NOMO-1 (cell line): Measurements from ENCODE around the gene SAFB.
"Not testable (repeated sequence)": the region's sequence is repeated elsewhere in the genome, so short reads cannot be mapped to it uniquely, and the experiment has no call there.

ENCODE experiments used
- DNase-seq, 2 experiments: peaks; one replicate each; lab custom pipeline; 2025; ENCODE audit not compliant: unreplicated experiment in 2 of 2; lab: John Stamatoyannopoulos, UW

The SAFB gene

DNA sequence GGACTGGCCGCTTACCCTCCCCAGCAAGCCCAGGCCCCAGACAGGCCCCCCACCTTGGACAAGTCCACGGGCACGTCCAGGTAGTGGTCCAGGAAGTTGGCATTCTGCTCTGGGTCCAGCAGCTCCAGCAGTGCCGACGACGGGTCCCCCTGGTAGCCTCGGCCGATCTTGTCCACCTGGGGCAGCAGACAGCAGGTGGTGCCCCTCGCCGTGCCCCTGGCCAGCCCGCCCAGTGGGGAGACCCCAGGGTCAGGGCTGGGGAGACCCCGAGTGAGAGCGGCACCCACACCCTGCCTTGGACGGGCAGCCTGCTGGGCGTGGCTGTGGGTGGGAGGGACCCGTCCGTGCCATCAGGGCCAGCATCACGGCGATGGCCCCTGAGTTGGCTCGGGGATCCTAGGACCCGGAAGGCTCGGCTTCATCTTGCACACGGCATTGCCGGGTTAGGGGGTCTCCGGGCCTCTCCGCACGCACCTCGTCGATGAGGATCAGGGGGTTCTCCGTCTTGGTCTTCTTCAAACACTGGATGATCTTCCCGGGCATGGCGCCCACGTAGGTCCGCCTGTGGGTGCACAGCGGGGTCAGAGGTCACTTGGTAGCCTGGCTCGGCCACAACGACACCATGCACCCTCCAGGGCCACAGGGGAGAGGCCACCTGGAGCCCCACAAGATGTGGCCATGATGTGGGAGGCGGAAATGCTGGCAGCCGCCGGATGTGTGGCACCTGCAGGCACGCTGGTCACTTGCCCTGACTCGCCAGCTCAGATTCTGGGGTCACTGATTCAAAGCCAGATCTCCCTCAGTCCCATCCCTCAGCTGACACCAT is 73.5 kb downstream of the SAFB start:
- DNase-seq, result no peak

DNA sequence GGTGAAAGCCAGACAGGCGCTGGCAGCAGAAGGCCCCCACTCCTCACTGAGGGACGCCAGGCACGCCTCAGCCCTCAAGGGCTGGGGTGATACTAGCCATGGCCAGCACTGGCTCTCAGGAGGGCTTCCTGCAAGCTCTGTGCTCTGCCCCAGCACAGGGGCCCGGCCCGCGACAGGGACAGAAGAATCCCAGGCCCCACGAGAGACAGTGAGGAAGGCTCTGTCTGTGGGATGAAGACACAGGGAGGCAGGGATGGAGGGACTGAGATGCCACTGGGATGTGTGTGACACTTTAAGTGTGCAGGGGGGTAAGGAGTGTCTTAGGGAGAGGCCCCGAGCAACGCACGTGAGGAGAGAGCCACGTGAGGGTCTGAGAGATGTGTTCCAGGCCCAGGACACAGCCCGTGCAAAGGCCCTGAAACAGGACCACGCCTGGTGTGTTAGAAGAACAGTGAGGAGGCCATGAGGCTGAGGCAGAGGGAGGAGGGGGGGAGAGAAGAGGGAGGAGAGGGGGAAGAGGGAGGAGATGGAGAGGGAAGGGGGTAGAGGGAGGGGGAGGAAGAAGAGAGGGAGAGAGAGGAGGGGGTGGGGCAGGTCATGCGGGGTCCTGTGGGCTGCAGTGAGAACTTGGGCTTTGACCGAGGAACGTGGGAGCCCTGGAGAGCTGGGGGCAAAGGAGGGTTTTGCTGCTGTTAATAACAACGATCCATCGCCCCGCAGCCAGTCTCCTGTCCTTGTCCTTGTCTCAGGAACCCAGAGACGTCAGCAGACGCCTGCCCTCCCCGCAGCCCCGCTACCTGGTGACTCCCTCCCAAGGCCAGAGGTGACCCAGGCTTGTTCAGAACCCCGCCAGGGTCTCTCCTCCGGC is 74.4 kb downstream of the SAFB start:
- no peak for DNase-seq

DNA sequence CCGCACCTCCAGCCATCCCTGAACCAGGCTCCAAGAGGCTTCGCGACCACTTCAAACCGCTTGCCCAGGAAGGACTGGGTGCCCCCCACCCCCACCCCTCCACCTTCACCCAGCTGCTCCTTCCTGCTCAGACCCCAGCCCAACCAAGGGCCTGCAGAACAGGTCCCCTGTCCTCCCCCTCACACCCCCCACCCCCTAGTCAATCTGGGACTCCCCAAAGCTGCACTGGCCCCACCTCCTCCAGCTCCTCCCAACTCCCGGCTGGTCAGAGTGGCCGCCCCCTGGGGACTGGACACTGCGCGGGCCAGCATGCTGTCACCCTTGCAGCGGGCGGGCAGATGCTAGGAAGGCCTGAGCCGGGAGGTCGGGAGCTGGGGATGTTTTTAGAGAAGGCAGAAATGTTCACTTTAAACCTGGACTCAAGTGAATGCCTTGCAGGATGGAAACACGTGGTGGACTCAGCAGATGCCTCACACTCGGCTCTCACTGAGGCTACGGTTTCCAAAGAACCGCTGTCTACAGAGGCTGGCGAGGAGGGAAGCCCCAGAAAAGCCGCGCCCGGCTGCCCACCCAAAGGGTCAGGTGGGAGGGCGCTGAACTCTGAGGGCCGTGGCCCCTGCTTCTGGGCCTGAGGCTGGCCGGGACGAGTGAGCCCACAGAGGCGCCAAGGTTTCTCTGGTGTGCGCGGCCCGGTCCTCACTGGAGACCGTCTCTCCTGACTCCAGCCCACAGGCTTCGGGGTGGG is 75.2 kb downstream of the SAFB start:
- DNase-seq, result no peak

DNA sequence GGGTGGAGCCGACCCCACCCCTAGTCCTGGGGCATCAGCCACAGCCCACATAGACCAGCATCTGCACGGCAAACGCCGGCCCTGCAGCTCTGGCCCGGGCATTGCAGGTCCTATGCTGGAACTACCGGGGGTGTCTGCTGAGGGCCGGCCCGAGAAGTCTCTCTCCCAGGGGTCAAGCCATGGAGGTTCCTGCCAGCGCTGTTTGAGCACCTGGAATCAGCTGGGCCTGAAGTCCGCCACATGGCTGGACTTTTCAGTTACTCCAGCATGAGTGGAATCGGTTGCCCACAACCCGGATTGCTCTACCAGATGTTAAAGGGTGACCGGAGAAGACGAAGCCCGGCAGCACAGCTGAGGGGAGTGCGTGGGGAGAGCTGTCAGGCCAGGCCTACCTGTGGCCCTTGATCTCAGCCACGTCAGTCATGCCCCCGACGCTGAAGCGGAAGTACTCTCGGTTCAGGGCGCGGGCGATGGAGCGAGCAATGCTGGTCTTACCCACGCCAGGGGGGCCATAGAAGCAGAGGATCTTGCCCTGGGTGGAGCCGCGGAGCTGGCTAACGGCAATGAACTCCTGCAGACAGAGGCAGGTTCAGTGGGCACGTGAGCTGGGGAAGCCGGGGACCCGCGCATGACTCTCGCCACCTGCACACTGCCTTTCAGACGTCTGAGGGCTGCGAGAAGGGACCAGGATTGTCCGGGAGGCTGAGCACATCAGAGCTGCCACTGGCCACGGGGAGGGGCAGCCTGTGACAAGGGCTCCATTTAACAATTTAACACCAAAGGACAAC is 75.9 kb downstream of the SAFB start:
- no peak for DNase-seq

DNA sequence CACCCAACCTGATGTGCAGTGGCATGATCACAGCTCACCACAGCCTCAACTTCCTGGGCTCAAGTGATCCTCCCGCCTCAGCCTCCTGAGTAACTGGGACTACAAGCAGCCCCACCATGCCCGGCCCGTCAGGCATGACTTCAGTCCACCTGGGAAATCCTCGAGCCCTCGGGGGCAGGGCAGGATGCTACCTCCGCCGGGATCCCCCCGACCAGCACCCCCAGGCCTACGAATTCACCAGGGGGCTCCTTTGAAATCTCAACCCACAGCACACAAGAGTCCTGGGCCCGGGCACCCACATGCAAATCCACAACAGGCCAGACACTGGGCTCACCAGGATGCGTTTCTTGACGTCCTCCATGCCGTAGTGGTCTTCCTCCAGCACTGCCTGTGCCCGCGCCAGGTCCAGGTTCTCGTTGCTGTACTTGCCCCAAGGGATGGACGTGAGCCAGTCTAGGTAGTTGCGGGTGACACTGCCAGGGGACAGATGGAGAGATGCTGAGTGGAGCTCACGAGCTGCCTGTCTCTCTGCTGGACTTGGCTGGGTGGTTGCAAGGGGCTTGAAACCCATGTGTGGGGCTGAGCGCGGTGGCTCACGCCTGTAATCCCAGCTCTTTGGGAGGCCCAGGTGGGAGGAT is 77.7 kb downstream of the SAFB start:
- no peak for DNase-seq

DNA sequence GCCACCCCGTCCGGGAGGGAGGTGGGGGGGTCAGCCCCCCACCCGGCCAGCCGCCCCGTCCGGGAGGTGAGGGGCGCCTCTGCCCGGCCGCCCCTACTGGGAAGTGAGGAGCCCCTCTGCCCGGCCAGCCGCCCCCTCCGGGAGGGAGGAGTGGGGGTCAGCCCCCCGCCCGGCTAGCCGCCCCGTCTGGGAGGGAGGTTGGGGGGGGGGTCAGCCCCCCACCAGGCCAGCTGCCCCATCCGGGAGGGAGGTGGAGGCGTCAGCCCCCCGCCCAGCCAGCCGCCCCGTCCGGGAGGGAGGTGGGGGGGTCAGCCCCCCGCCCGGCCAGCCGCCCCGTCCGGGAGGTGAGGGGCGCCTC is 79.1 kb downstream of the SAFB start:
- not testable (repeated sequence) for DNase-seq

DNA sequence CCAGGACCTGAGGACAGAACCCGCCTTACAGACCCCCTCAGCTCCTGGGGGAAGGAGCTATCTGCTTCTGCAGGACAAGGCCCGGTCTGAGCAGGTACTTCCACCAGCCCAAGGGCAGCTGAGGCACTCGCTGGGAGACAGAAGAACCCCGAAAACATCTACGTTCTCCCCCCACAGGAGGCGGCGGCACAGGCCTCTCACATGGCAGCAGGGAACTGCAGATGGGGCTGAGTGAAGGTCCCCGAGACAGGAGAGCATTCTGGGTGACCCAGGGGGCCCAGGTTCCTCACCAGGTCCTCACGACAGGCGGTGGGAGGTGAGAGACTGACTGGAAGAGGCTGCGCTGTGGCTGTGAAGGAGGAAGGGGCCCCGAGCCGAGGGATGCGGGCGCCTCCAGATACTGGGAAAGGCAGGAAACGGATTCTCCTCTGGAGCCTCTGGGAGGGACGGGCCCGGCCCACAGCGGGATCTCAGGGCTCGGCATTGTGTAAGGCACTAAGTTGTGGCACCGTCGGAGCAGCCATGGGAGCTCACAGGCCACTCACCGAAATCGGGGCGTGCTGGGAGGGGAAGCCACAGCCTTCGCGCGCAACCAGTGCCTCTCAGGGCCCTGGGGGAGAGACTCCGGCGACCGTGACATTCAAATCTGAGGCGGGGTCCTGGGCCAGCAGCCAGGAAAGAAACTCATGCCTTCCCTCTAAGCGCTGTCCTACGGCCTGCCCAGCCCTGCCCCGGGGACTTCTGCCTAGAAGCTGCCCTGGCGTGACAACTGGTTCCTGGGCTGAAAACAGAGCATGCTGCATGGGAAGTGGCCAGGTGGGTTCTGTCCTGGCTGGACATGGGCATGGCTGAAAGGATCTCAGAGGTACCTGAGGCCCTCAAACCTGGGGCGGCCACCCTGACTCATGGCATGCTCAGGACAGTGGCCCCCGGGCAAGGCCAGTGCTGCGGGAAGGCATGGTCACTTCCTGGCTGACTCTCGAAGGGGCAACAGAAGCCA is 81.2 kb downstream of the SAFB start:
- no peak for DNase-seq

DNA sequence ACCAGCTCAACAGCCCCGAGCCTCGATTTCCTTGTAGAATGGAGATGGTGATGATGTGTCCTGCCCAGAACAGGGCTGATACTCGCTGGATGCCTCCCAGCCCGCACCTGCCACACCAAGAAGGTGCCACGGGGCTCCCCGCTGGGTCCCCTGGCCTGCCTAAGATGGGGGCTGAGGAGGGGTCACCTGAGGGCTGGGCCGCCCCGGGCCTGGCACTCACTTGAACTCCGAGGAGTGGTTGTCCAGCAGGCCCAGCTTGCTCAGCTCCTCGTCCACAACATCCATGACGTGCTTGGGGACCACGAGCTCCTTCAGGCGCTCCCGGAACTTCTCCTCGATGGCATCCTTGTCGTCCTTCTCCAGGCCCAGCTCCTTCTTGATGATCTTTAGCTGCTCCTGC is 82.7 kb downstream of the SAFB start:
- DNase-seq, result no peak

DNA sequence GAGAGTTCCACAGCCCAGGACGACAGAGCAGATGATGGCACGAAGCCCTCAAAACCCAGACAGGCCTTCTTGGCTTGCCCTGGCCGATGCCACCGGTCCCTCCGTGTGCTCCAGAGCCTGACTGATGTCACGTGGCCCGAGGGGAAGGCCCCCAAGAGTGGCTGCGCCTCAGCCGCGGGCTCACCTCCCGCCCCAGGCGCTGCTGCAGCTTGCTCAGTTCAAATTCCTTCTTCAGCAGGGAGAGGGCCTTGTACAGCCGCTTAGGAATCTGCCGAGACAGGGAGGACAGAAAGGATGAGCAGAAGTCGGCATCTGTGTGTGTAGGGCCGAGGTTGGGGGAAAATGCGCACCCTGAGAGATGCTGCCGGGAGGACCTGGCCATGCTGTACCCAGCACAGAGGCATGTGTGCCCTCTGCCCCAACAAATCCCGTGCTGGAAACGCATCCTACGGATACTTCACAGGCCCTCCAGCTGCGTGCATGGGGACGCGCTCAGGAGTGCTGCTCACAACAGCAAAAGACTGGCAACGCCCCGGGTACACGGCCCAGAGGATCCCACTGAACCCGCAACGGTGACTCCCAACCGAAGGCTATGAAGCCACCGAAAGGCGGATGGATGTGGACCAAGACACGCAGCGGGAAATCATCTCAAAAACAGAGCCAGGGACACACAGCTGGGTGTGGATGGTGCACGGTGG is 84.1 kb downstream of the SAFB start:
- DNase-seq, result no peak

DNA sequence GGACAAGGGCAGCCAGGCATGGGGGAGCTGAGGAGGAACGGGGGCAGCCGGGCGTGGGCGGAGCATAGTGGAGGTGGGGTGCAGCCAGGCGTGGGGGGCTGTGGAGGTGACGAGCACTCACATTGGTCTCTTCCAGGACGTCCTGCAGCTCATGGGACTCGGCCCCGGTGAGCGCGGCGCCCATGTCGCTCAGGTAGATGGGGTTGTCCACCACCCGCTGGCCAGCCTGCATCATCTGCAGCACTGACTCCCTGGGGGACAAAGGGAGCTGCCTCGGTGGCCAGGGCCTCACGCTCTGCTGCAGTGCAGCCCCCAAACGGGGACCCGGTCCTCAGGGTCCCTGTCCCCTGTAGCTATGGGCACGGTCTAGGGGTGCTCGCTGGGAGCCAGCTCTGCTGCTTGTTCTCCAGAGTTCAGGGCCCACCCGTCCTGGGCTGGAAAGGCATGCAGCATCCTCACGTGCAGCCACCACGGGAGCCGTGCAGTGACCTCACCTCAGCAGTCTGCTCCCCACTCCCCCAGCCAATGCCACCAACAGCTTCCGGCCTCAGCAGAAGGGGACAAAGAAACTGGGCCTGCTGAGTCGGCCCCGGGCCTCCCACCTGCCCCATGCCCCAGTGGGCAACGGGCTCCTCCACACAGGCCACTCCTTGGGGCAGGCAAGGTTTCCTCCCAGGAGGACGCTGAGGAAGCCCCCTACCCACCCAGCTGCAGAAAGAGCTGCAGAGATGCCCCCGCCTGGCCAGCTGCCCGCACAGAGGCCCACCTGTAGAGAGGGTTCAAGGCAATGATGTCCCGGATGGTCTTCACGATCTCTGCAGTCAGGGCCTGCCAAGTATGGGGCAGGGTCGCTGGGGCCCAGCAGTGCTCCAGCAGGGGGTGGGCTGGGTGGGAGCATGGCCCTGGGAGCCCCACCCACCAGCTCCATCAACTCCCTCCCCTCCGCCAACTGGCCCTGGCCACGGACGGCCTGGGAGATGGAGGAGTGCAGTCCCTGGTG is 85.0 kb downstream of the SAFB start:
- DNase-seq, result no peak

DNA sequence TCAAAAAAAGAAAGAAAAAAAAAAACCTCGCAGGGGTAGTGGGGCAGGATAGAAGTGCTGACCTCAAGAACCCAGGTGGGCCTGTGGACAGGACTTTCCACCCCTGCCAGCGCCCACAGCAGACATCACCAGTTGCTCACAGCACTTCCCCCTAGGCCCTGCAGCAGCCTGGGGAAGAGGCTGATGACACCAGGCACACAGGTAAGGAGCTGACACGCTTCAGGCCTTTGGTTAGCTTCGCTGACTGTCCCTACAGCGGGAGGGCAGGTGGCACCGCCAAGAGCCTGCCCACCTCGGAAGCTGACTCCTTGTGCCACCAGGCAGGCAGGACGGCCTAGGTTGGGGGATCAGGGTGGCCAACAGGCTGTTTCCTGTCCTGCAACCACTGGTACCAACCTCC is 88.1 kb downstream of the SAFB start:
- no peak for DNase-seq

DNA sequence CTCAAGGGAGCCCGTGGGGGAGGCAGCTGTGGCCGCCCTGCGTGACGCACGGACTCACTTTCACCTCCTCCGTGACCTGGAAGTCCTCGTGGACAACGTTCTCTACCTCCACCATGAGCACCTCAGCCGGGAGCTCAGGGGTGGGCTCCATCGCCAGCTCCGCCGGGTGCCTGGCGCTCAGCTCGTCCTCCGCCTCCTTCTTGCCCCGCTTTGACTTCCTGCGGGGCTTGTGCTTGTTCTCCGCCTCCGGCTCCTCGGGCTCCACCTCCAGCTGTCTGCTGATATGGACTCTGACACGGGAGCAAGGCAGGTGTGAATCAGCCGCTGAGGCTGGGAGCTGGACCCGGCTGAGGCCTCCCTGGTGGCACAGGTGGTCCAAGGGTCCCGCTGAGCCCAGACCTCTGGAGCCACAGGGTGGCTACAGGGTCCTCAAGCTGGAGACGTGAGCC is 88.9 kb downstream of the SAFB start:
- no peak for DNase-seq

DNA sequence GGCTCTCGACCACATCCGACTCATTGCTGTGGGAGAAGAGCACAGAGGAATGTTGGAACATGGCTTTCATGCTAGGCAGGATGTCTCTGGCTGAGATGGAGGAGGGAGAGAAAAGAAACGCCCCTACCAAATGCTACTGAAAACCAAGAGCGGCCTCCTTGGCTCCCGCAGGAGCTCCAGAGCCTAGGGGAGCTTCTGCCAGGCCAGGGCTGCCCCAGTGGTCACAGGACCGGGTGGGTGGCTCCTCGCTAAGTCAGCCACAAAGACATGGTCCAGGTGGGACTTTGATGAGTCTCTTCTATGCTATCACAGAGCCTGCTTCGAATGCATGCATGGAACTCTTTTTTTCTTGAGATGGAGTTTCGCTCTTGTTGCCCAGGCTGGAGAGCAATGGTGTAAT is 90.3 kb downstream of the SAFB start:
- DNase-seq, result no peak

DNA sequence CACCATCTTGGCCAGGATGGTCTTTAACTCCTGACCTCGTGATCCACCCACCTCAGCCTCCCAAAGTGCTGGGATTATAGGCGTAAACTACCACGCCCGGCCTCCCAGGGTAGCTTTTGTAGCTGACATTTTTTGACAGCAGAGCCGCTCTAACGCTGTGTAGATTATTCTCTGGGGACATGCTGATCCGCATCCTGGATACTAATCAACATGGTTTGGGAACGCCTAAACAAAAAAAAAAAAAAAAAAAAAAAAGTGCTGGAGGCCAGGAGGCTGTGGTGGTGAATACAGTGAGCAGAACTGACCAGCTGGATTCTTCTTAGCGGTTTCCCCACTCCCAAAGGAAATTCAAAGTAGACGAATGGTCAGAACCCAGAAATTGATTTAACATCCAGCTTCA is 91.9 kb downstream of the SAFB start:
- no peak for DNase-seq

DNA sequence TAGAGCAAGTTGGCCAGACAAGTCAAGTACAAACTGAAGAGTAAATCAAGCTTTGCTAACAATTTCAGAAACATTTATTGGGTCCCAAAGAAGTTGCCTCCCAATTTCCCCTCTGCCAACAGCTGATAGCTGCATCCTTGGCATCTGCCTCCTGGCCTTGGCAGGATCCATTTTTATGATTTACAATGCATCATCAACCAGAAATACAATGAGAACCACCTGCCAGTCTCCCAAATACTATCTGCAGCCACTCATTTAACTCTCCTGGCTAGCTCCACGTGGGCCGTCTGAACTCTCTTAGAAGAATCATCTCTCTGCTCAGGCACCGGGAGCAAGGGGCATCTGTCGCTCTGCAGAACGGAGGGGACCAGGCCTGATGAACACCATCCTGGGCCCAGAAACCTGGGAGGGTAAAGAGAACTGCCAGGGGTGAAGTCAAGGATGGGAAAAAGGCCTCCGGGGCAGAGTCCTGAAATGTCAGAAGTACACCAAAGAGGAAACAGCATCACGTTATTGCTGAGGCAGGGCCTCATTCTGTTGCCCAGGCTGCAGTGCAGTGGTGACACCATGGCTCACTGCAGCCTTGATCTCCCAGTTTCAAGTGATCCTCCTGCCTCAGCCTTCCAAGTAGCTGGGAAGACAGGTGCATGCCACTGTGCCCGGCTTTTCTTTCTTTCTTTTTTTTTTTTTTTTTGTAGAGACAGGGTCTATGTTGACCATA is 94.5 kb downstream of the SAFB start:
- no peak for DNase-seq
